ENCODE results near the gene DNAJB8. TPM values are rescaled to one million over a fixed set of nuclear protein-coding genes. Genes with fewer than 3 reads are reported as not detected.

Gene DNAJB8
- total RNA-seq, 1 donor from 2014 or later = not detected

GRCh38 chr3:128478576-128479506 lies 12.2 kb upstream of the DNAJB8 start:
- intact Hi-C loops (cut with micrococcal nuclease) = no loop called here
- H3K4me1 Mint-ChIP-seq (ENCODE audit: low read depth) = peaks cover 7% of the 10 kb centered on the region
- no peak overlapping the region for H3K27ac Mint-ChIP-seq
- no peaks in the 10 kb centered on the region for H3K36me3 Mint-ChIP-seq (ENCODE audit: low read depth)
- no peaks in the 10 kb centered on the region for H3K9me3 Mint-ChIP-seq
- DNase-seq (ENCODE audit: low spot score) = no peak
- peaks cover 32% of the 10 kb centered on the region for H3K27me3 Mint-ChIP-seq (ENCODE audit: low read depth)
- no peak overlapping the region for H3K4me3 Mint-ChIP-seq (ENCODE audit: low read depth)

GRCh38 chr3:128476659-128477058 lies 10.0 kb upstream of the DNAJB8 start:
- no peaks in the 10 kb centered on the region for H3K9me3 Mint-ChIP-seq
- H3K27me3 Mint-ChIP-seq (ENCODE audit: low read depth) = peaks cover 16% of the 10 kb centered on the region
- no peaks in the 10 kb centered on the region for H3K4me1 Mint-ChIP-seq (ENCODE audit: low read depth)
- no peak overlapping the region for H3K4me3 Mint-ChIP-seq (ENCODE audit: low read depth)
- DNase-seq (ENCODE audit: low spot score) = no peak
- no peak overlapping the region for H3K27ac Mint-ChIP-seq
- intact Hi-C loops (cut with micrococcal nuclease) = no loop called here
- no peaks in the 10 kb centered on the region for H3K36me3 Mint-ChIP-seq (ENCODE audit: low read depth)

DNA sequence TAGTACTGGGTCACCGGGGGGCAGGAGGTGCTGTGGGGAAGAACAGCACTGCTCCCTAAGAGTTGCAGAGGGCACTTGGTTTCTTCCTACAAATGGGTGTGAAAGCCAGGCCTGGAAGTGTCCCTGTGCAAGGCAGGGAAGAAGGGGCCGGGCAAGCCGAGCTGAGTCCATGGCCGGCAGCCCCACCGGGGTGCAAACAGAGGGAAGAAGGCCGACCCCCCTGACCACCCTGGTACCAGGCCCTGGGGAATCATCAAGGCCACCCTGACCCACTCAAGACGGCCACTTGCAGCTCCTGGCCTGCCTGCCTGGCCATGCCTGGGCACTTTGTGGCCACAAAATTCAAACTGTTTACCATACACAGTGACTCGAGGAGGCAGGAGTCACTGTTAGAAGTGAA lies 8.7 kb upstream of the DNAJB8 start:
- H3K4me3 Mint-ChIP-seq (ENCODE audit: low read depth) = no peak overlapping the region
- H3K4me1 Mint-ChIP-seq (ENCODE audit: low read depth) = no peaks in the 10 kb centered on the region
- no peaks in the 10 kb centered on the region for H3K9me3 Mint-ChIP-seq
- H3K27me3 Mint-ChIP-seq (ENCODE audit: low read depth) = peaks cover 21% of the 10 kb centered on the region
- no peak for DNase-seq (ENCODE audit: low spot score)
- intact Hi-C loops (cut with micrococcal nuclease) = no loop called here
- no peak overlapping the region for H3K27ac Mint-ChIP-seq
- H3K36me3 Mint-ChIP-seq (ENCODE audit: low read depth) = no peaks in the 10 kb centered on the region

DNA sequence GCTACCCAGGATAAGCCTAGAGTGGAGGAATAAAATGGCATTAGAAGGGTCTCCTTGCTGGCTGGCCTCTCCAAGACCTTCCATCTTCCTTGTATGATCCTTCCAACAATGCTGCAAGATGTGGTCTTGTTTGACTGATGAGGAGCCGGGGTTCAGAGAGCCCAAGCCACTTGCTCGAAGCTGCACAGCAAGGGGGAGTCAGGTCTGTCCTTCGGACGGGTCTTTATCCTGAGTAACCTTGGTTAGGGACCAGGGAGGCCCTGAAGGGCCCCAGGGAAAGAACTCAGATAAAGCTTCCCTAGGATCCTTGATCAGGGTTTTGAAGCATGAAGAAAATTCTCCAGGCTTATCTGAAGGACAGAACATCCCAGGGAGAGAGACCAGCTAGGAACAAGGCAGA lies 7.0 kb upstream of the DNAJB8 start:
- no peak overlapping the region for H3K4me3 Mint-ChIP-seq (ENCODE audit: low read depth)
- H3K36me3 Mint-ChIP-seq (ENCODE audit: low read depth) = no peaks in the 10 kb centered on the region
- DNase-seq (ENCODE audit: low spot score) = no peak
- intact Hi-C loops (cut with micrococcal nuclease) = no loop called here
- peaks cover 17% of the 10 kb centered on the region for H3K27me3 Mint-ChIP-seq (ENCODE audit: low read depth)
- H3K9me3 Mint-ChIP-seq = no peaks in the 10 kb centered on the region
- H3K27ac Mint-ChIP-seq = no peak overlapping the region
- H3K4me1 Mint-ChIP-seq (ENCODE audit: low read depth) = no peaks in the 10 kb centered on the region

- no peaks in the 10 kb centered on the region for H3K9me3 Mint-ChIP-seq
- no peak overlapping the region for H3K27ac Mint-ChIP-seq
- no peaks in the 10 kb centered on the region for H3K4me1 Mint-ChIP-seq (ENCODE audit: low read depth)
- H3K36me3 Mint-ChIP-seq (ENCODE audit: low read depth) = no peaks in the 10 kb centered on the region
- H3K4me3 Mint-ChIP-seq (ENCODE audit: low read depth) = no peak overlapping the region
- intact Hi-C loops (cut with micrococcal nuclease) = no loop called here
- no peak for DNase-seq (ENCODE audit: low spot score)
- peaks cover 12% of the 10 kb centered on the region for H3K27me3 Mint-ChIP-seq (ENCODE audit: low read depth)
Observed at GRCh38 chr3:128473180-128473519, 6.5 kb upstream of the DNAJB8 start.

- no peaks in the 10 kb centered on the region for H3K36me3 Mint-ChIP-seq (ENCODE audit: low read depth)
- H3K27ac Mint-ChIP-seq = no peak overlapping the region
- no peaks in the 10 kb centered on the region for H3K4me1 Mint-ChIP-seq (ENCODE audit: low read depth)
- peaks cover 10% of the 10 kb centered on the region for H3K27me3 Mint-ChIP-seq (ENCODE audit: low read depth)
- intact Hi-C loops (cut with micrococcal nuclease) = no loop called here
- H3K9me3 Mint-ChIP-seq = no peaks in the 10 kb centered on the region
- no peak overlapping the region for H3K4me3 Mint-ChIP-seq (ENCODE audit: low read depth)
- DNase-seq (ENCODE audit: low spot score) = no peak
Observed at GRCh38 chr3:128472449-128473179, 5.9 kb upstream of the DNAJB8 start.

DNA sequence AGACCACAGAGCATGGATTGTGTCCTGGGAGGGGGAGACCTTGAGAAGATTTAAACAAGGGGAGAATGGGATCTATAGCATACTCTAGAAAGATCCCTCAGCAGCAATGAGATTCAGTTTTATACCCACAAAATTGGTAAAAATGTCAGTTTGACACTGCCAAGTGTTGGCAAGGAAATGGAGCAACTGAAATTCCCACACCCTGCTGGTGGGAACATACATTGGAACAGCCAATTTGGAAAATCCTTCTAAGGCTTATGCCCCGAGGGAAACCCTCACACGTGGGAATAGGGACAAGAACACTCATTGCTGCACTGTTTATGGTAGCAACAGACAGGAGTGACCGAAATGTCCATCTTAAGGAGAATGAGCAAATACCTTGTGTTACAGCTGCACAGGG lies 5.0 kb upstream of the DNAJB8 start:
- intact Hi-C loops (cut with micrococcal nuclease) = no loop called here
- Mint-ChIP-seq H3K4me3 (ENCODE audit: low read depth) (no peak overlapping the region), H3K36me3 (ENCODE audit: low read depth) (no peaks in the 10 kb centered on the region), H3K4me1 (ENCODE audit: low read depth) (peaks cover 7% of the 10 kb centered on the region), H3K27ac (no peak overlapping the region), H3K9me3 (no peaks in the 10 kb centered on the region), H3K27me3 (ENCODE audit: low read depth) (peaks cover 16% of the 10 kb centered on the region)
- DNase-seq (ENCODE audit: low spot score) = no peak

DNA sequence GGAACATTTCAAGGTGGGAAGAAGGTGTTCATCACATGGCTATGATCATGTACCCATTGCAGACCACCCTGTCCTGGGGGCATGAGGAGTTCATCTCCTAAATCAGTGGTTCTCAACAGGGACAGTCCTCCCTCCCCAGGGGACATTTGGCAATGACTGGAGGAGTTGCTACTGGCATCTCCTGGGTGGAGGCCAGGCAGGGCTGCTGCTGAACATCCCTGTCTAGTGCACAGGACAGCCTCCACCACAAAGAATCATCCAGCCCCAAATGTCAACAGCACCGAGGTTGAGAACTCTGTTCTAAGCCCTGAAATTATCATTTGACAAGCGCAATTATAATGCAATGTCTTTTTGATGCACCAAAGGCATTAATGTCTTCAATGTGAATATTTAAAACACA lies 4.4 kb upstream of the DNAJB8 start:
- H3K27me3 Mint-ChIP-seq (ENCODE audit: low read depth) = peaks cover 16% of the 10 kb centered on the region
- H3K4me1 Mint-ChIP-seq (ENCODE audit: low read depth) = peaks cover 7% of the 10 kb centered on the region
- H3K4me3 Mint-ChIP-seq (ENCODE audit: low read depth) = no peak overlapping the region
- no peak overlapping the region for H3K27ac Mint-ChIP-seq
- DNase-seq (ENCODE audit: low spot score) = no peak
- no peaks in the 10 kb centered on the region for H3K36me3 Mint-ChIP-seq (ENCODE audit: low read depth)
- H3K9me3 Mint-ChIP-seq = no peaks in the 10 kb centered on the region
- intact Hi-C loops (cut with micrococcal nuclease) = no loop called here

GRCh38 chr3:128470134-128470899 lies 3.6 kb upstream of the DNAJB8 start:
- intact Hi-C loops (cut with micrococcal nuclease) = no loop called here
- DNase-seq (ENCODE audit: low spot score) = no peak
- H3K27me3 Mint-ChIP-seq (ENCODE audit: low read depth) = peaks cover 19% of the 10 kb centered on the region
- peaks cover 11% of the 10 kb centered on the region for H3K4me1 Mint-ChIP-seq (ENCODE audit: low read depth)
- no peak overlapping the region for H3K27ac Mint-ChIP-seq
- H3K4me3 Mint-ChIP-seq (ENCODE audit: low read depth) = no peak overlapping the region
- H3K9me3 Mint-ChIP-seq = no peaks in the 10 kb centered on the region
- H3K36me3 Mint-ChIP-seq (ENCODE audit: low read depth) = no peaks in the 10 kb centered on the region

DNA sequence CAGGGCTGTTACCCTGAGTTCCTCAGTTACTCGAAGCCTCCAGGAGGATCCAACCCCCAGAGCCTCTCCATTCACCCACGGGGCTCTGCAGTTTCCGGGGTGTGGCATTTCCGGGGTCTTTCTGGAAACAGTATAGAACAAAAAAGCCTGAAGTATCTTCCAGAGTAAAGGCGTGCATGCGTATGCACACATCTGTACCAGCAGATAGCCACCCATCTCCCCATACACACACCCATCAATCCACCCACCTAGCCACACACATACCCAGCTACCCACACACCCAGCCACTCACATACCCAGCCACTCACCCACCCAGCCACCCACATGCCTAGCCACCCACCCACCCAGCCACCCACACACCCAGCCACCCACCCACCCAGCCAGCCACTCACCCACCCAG lies 2.9 kb upstream of the DNAJB8 start:
- Mint-ChIP-seq H3K4me1 (ENCODE audit: low read depth) (peaks cover 16% of the 10 kb centered on the region), H3K4me3 (ENCODE audit: low read depth) (no peak overlapping the region), H3K27me3 (ENCODE audit: low read depth) (peaks cover 23% of the 10 kb centered on the region), H3K36me3 (ENCODE audit: low read depth) (no peaks in the 10 kb centered on the region), H3K27ac (no peak overlapping the region), H3K9me3 (no peaks in the 10 kb centered on the region)
- intact Hi-C loops (cut with micrococcal nuclease) = no loop called here
- DNase-seq (ENCODE audit: low spot score) = no peak

DNA sequence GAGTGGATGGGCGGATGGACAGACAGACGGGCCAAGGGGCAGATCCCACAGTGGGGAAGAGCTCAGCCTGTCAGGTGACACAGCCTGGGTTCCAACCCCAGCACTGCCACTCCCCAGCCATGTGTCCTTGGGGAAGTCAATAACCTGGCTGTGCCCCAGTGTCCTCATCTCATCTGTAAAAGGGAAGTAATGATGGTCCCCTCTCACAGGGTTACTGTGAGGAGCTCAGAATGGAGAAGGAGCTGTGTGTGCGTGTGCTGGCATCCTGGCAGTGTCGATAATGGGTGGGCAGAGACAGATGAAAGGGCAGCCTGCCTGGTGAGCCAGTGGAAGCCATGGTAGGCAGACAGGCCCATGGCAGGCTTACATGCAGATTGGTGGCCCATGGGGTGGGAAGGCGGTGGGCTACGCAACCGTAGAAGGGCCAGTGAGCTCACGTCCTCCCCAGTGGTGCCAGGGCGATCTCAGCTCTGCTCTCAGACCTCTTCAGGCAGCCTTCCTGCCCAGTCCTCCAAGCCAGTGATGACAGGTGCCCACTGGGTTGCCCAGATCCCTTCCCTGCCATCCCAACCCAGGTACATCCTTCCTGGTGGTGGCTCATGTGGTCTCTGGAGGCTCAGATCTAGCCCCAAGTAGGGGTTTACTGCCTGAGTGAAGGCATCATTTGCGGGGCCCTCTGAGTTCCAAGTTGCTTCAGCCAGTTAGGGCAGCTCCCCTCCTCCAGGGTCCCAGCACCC lies 2.3 kb upstream of the DNAJB8 start:
- peaks cover 22% of the 10 kb centered on the region for H3K27me3 Mint-ChIP-seq (ENCODE audit: low read depth)
- no peak overlapping the region for H3K27ac Mint-ChIP-seq
- DNase-seq (ENCODE audit: low spot score) = no peak
- no peak overlapping the region for H3K4me3 Mint-ChIP-seq (ENCODE audit: low read depth)
- no peaks in the 10 kb centered on the region for H3K9me3 Mint-ChIP-seq
- H3K36me3 Mint-ChIP-seq (ENCODE audit: low read depth) = no peaks in the 10 kb centered on the region
- intact Hi-C loops (cut with micrococcal nuclease) = no loop called here
- peaks cover 16% of the 10 kb centered on the region for H3K4me1 Mint-ChIP-seq (ENCODE audit: low read depth)

- Mint-ChIP-seq H3K27me3 (ENCODE audit: low read depth) (peaks cover 22% of the 10 kb centered on the region), H3K4me3 (ENCODE audit: low read depth) (no peak overlapping the region), H3K9me3 (no peaks in the 10 kb centered on the region), H3K27ac (no peak overlapping the region), H3K4me1 (ENCODE audit: low read depth) (peaks cover 16% of the 10 kb centered on the region), H3K36me3 (ENCODE audit: low read depth) (no peaks in the 10 kb centered on the region)
- intact Hi-C loops (cut with micrococcal nuclease) = no loop called here
- no peak for DNase-seq (ENCODE audit: low spot score)
Observed at GRCh38 chr3:128468285-128468790, 1.6 kb upstream of the DNAJB8 start.
